ENCODE measurements around the gene ALG1. TPM values are rescaled to one million over a fixed set of nuclear protein-coding genes. Genes with fewer than 3 reads are reported as not detected.
"Not testable (repeated sequence)": the region's sequence is repeated elsewhere in the genome, so short reads cannot be mapped to it uniquely, and the experiment has no call there.

The ALG1 gene
- total and polyA plus RNA-seq, 7 experiments from 2014 or later, result 12.9 to 29.1 (median 22.1) TPM

DNA sequence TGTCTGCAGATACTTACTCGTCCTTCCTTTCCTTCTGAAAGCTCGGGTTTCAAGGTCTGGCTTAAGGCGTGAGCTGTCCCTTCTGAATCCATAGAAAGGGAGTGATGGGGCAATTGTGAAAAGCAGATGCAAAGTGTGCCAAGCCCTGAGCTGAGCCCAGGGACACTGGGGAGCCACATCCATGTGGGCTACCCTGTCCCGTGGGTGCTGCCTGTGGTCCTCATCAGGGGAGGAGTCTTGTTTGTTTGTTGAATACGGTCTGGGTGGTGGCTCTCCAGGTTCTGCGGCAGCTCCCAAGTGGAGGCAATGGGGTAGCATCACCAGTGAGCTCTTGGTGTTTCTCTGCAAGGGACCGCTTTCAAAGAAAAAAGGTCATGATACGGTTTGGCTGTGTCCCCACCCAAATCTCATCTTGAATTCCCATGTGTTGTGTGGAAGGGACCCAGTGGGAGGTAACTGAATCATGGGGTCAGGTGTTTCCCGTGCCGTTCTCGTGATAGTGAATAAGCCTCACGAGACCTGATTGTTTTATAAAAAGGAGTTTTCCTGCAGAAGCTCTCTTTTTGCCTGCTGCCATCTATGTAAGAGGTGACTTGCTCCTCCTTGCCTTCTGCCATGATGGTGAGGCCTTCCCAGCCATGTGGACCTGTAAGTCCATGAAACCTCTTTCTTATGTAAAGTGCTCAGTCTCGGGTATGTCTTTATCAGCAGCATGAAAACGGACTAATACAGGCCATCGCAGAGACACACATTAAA lies 1.0 kb upstream of the ALG1 start:
- DNase-seq (peak in 1 of 9 donors; percentile 2), ATAC-seq (no peak)
- peaks cover 0 to 3% (median 0%) of the 10 kb centered on the region in 5 donors for H3K27me3 Mint-ChIP-seq
- CTCF ChIA-PET, result interaction anchor here (1.6 kb wide), 1 partner anchor 11 kb away, joined by 4 read pairs; no protein-coding TSS in a partner anchor
- POLR2A ChIA-PET, result interaction anchor here (0.6 to 3.4 kb wide), 3 partner anchors 28 to 459 kb away, joined by 4 to 30 read pairs (median 4); partner anchors contain the start of gene NAGPA
- intact Hi-C loops (cut with micrococcal nuclease), result loop anchor here (1.0 to 10.0 kb wide), 6 partner anchors 27 to 716 kb away; partner anchors contain the start of genes EEF2KMT (in 2 of the 2), NAGPA (in 2 of the 2), GLYR1 (in 1 of the 2) and PAM16 (in 1 of the 2)
- H3K4me3 Mint-ChIP-seq, result peak overlapping the region in 9 of 10 donors; percentile 29 to 98 (median 95)
- H3K4me1 Mint-ChIP-seq, result peaks cover 23 to 44% (median 32%) of the 10 kb centered on the region in 7 donors
- H3K9me3 Mint-ChIP-seq, result peaks cover 0 to 1% (median 0%) of the 10 kb centered on the region in 11 donors
- Histone ChIP-seq H3K4me1 (ENCODE audit: control insufficient read depth in 2 of 2, insufficient read depth in 2 of 2, low read length in 2 of 2) (peaks cover 15 to 17% of the 10 kb centered on the region in 2 donors), H3K27me3 (ENCODE audit: control insufficient read depth in 2 of 2, insufficient read depth in 2 of 2, low read length in 2 of 2) (no peaks in the 10 kb centered on the region), H3K27ac (ENCODE audit: low read depth, low read length) (peak overlapping the region; percentile 77), H3K9me3 (ENCODE audit: control insufficient read depth in 2 of 3, low read length in 3 of 3) (no peaks in the 10 kb centered on the region), H3K4me3 (ENCODE audit: low read length) (no peak overlapping the region), H3K36me3 (ENCODE audit: control insufficient read depth in 2 of 3, insufficient read depth in 3 of 3, low read length in 3 of 3) (peaks cover 0 to 12% (median 12%) of the 10 kb centered on the region in 3 experiments)
- H3K27ac Mint-ChIP-seq, result peak overlapping the region; percentile 92 to 99 (median 96)
- peaks cover 0 to 4% (median 4%) of the 10 kb centered on the region in 5 donors for H3K36me3 Mint-ChIP-seq

GRCh38 chr16:5071341-5071680 lies 332 bp upstream of the ALG1 start:
- Mint-ChIP-seq H3K9me3 (peaks cover 0 to 1% (median 0%) of the 10 kb centered on the region in 11 donors), H3K4me1 (peaks cover 23 to 44% (median 32%) of the 10 kb centered on the region in 7 donors), H3K4me3 (peak overlapping the region; percentile 82 to 98 (median 95)), H3K36me3 (peaks cover 0 to 10% (median 4%) of the 10 kb centered on the region in 5 donors), H3K27me3 (peaks cover 0 to 3% (median 0%) of the 10 kb centered on the region in 5 donors), H3K27ac (peak overlapping the region; percentile 92 to 99 (median 96))
- peak overlapping the region; percentile 77 for H3K27ac ChIP-seq (ENCODE audit: low read depth, low read length)
- DNase-seq (no peak), ATAC-seq (no peak)
- no peaks in the 10 kb centered on the region for H3K27me3 ChIP-seq (ENCODE audit: control insufficient read depth in 2 of 2, insufficient read depth in 2 of 2, low read length in 2 of 2)
- peaks cover 5 to 19% (median 14%) of the 10 kb centered on the region in 3 experiments for H3K36me3 ChIP-seq (ENCODE audit: control insufficient read depth in 2 of 3, insufficient read depth in 3 of 3, low read length in 3 of 3)
- peaks cover 15 to 17% of the 10 kb centered on the region in 2 donors for H3K4me1 ChIP-seq (ENCODE audit: control insufficient read depth in 2 of 2, insufficient read depth in 2 of 2, low read length in 2 of 2)
- ChIA-PET POLR2A (interaction anchor here (0.6 to 3.4 kb wide), 2 partner anchors 27 to 38 kb away, joined by 4 to 30 read pairs; partner anchors contain the start of gene NAGPA), CTCF (interaction anchor here (1.6 kb wide), 1 partner anchor 11 kb away, joined by 4 read pairs; no protein-coding TSS in a partner anchor)
- intact Hi-C loops (cut with micrococcal nuclease), result loop anchor here (1.0 to 10.0 kb wide), 6 partner anchors 26 to 717 kb away; partner anchors contain the start of genes EEF2KMT (in 2 of the 2), NAGPA (in 2 of the 2), GLYR1 (in 1 of the 2) and PAM16 (in 1 of the 2)
- H3K4me3 ChIP-seq (ENCODE audit: low read length), result peak overlapping the region; percentile 92
- H3K9me3 ChIP-seq (ENCODE audit: control insufficient read depth in 2 of 3, low read length in 3 of 3), result no peaks in the 10 kb centered on the region

DNA sequence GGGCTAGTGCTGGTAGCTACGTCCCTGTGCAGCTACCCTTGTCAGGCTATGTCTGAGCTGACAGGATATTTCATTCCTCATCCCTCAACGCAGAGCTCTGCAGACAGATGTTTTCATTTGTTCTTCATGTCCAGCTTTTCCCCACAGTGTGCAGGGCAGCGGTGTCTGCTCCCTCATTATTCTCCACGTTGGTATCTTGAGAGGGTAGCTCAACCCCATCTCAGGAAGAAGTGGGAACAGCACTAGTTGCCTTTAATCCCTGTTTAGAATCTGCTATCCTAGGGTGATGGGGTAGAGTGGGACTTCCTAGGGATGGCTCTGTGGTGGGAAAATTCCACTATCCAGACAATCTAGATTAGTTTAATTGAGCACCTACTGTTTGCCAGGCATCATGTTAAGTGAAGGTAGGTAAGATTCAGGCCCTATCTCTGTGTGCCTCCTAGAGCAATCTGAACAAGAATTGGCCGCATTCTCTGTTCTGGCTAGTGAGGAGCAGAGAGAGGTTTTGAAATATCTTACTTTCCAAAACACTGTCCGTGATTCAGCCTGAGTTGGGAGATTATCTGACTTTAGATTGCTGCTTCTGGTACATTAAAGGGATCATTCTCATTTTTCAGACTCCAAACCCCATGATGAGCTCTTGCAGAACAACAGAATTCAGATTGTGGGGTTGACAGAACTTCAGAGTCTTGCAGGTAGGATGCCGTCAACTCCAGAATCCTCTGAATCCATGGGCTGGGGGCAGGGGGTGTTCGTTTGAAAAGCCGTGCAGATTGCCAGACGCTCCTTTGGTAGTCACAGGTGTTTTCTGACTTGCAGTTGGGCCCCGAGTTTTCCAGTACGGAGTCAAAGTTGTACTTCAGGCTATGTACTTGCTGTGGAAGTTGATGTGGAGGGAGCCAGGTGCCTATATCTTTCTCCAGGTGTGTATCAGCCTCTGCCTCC lies 963 bp downstream of the ALG1 start:
- peaks cover 0 to 1% (median 0%) of the 10 kb centered on the region in 11 donors for H3K9me3 Mint-ChIP-seq
- H3K36me3 Mint-ChIP-seq, result peaks cover 0 to 10% (median 4%) of the 10 kb centered on the region in 5 donors
- intact Hi-C loops (cut with micrococcal nuclease), result loop anchor here (5.0 to 10.0 kb wide), 3 partner anchors 115 to 718 kb away; partner anchors contain the start of genes GLYR1 (in 1 of the 2), PAM16 (in 1 of the 2), SEC14L5 (in 1 of the 2) and UBN1 (in 1 of the 2)
- H3K27ac Mint-ChIP-seq, result peak overlapping the region; percentile 92 to 99 (median 96)
- H3K36me3 ChIP-seq (ENCODE audit: control insufficient read depth in 2 of 3, insufficient read depth in 3 of 3, low read length in 3 of 3), result peaks cover 6 to 31% (median 14%) of the 10 kb centered on the region in 3 experiments
- DNase-seq (no peak), ATAC-seq (no peak)
- H3K4me3 Mint-ChIP-seq, result peak overlapping the region; percentile 82 to 98 (median 95)
- peaks cover 23 to 44% (median 32%) of the 10 kb centered on the region in 7 donors for H3K4me1 Mint-ChIP-seq
- H3K27ac ChIP-seq (ENCODE audit: low read depth, low read length), result peak overlapping the region; percentile 77
- H3K4me1 ChIP-seq (ENCODE audit: control insufficient read depth in 2 of 2, insufficient read depth in 2 of 2, low read length in 2 of 2), result peaks cover 15 to 17% of the 10 kb centered on the region in 2 donors
- peak overlapping the region; percentile 92 for H3K4me3 ChIP-seq (ENCODE audit: low read length)
- H3K9me3 ChIP-seq (ENCODE audit: control insufficient read depth in 2 of 3, low read length in 3 of 3), result no peaks in the 10 kb centered on the region
- no peaks in the 10 kb centered on the region for H3K27me3 ChIP-seq (ENCODE audit: control insufficient read depth in 2 of 2, insufficient read depth in 2 of 2, low read length in 2 of 2)
- ChIA-PET POLR2A (interaction anchor here (0.7 to 3.4 kb wide), 3 partner anchors 26 to 39 kb away, joined by 4 to 30 read pairs (median 5); partner anchors contain the start of gene NAGPA), CTCF (interaction anchor here (1.0 kb wide), 2 partner anchors 16 to 38 kb away, joined by 3 to 6 read pairs; no protein-coding TSS in a partner anchor)
- no peaks in the 10 kb centered on the region for H3K27me3 Mint-ChIP-seq

DNA sequence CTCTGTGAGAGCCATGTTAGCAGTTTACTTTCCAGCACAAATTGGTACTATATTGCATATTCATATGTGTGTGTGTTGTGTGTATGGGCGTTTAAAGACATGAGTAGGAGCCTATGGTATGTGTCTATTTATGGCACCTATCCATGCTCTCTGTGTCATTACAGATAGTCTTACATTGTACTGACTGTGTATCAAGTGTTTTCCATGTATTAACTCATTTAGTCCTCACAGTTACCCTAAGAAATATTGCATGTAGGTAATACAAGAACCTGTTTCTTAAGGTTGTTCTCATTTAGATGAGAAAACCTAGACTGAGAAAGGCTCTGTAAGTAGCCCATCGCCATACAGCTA lies 1.6 kb downstream of the ALG1 start:
- Histone ChIP-seq H3K27ac (ENCODE audit: low read depth, low read length) (peak overlapping the region; percentile 77), H3K4me1 (ENCODE audit: control insufficient read depth in 2 of 2, insufficient read depth in 2 of 2, low read length in 2 of 2) (peaks cover 15 to 17% of the 10 kb centered on the region in 2 donors), H3K9me3 (ENCODE audit: control insufficient read depth in 2 of 3, low read length in 3 of 3) (no peaks in the 10 kb centered on the region), H3K27me3 (ENCODE audit: control insufficient read depth in 2 of 2, insufficient read depth in 2 of 2, low read length in 2 of 2) (no peaks in the 10 kb centered on the region), H3K36me3 (ENCODE audit: control insufficient read depth in 2 of 3, insufficient read depth in 3 of 3, low read length in 3 of 3) (peaks cover 6 to 35% (median 14%) of the 10 kb centered on the region in 3 experiments), H3K4me3 (ENCODE audit: low read length) (no peak overlapping the region)
- Mint-ChIP-seq H3K27ac (peak overlapping the region; percentile 23 to 99 (median 94)), H3K27me3 (no peaks in the 10 kb centered on the region), H3K4me3 (peak overlapping the region; percentile 68 to 98 (median 95)), H3K36me3 (peaks cover 0 to 10% (median 4%) of the 10 kb centered on the region in 5 donors), H3K4me1 (peaks cover 23 to 44% (median 32%) of the 10 kb centered on the region in 7 donors), H3K9me3 (peaks cover 0 to 1% (median 0%) of the 10 kb centered on the region in 11 donors)
- ChIA-PET CTCF (no interaction called here), POLR2A (interaction anchor here (1.5 to 3.4 kb wide), 2 partner anchors 39 kb away, joined by 5 to 30 read pairs; partner anchors contain the start of gene NAGPA)
- DNase-seq (no peak), ATAC-seq (no peak)
- intact Hi-C loops (cut with micrococcal nuclease), result loop anchor here (5.0 to 10.0 kb wide), 3 partner anchors 116 to 718 kb away; partner anchors contain the start of genes GLYR1 (in 1 of the 2), PAM16 (in 1 of the 2), SEC14L5 (in 1 of the 2) and UBN1 (in 1 of the 2)

GRCh38 chr16:5073771-5074170 lies 2.1 kb downstream of the ALG1 start:
- DNase-seq; H3K9me3 Mint-ChIP-seq; H3K27me3 ChIP-seq (ENCODE audit: control insufficient read depth in 2 of 2, insufficient read depth in 2 of 2, low read length in 2 of 2); H3K4me3 Mint-ChIP-seq; H3K27ac Mint-ChIP-seq; H3K27ac ChIP-seq (ENCODE audit: low read depth, low read length); H3K36me3 Mint-ChIP-seq; H3K4me3 ChIP-seq (ENCODE audit: low read length); CTCF ChIA-PET; H3K9me3 ChIP-seq (ENCODE audit: control insufficient read depth in 2 of 3, low read length in 3 of 3); H3K27me3 Mint-ChIP-seq; ATAC-seq: not testable (repeated sequence)
- Histone ChIP-seq H3K36me3 (ENCODE audit: control insufficient read depth in 2 of 3, insufficient read depth in 3 of 3, low read length in 3 of 3) (peaks cover 6 to 39% (median 14%) of the 10 kb centered on the region in 3 experiments), H3K4me1 (ENCODE audit: control insufficient read depth in 2 of 2, insufficient read depth in 2 of 2, low read length in 2 of 2) (peaks cover 15 to 17% of the 10 kb centered on the region in 2 donors)
- peaks cover 23 to 44% (median 32%) of the 10 kb centered on the region in 7 donors for H3K4me1 Mint-ChIP-seq
- POLR2A ChIA-PET, result interaction anchor here (1.5 kb wide), 1 partner anchor 40 kb away, joined by 5 read pairs; the partner anchor contains the start of gene NAGPA
- intact Hi-C loops (cut with micrococcal nuclease), result loop anchor here (5.0 to 10.0 kb wide), 3 partner anchors 116 to 719 kb away; partner anchors contain the start of genes GLYR1 (in 1 of the 2), PAM16 (in 1 of the 2), SEC14L5 (in 1 of the 2) and UBN1 (in 1 of the 2)
